Erythroblast (primary cell): ENCODE results near the gene RNF125.

Experiments
- GATA1 ChIP-seq: IDR thresholded peaks from 2 replicates; pipeline ENCODE4 v1.6.1; 2011; ENCODE audit warnings: low read depth, mild to moderate bottlenecking, control low read depth, low read length, moderate library complexity
- POLR2A ChIP-seq: IDR thresholded peaks from 2 replicates; pipeline ENCODE4 v1.6.1; 2011; ENCODE audit warnings: mild to moderate bottlenecking, low read length

DNA sequence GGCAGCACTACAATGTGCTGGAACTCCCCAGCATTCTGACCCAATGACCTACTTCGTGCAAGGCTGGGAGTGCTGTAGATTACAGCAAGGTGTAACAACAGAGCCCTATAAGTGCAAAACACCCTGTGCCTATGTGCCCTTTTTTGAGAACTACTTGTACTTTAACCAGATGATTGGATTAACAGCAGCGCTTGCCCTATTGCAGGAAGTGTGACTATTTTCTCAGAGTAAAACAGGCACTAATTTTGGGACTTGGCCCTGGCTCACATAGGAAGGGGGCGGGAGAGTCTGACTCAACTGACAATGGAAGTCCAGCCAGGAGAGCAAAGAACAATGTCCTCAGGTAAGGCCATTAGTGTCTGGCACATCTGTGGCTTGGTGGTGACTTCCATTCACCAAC, 35.6 kb upstream of the RNF125 start:
- no peak for TF ChIP-seq POLR2A
- no peak for TF ChIP-seq GATA1
